IMR-90 (cell line): ENCODE results near the gene RALGAPA1. TPM values are rescaled to one million over a fixed set of nuclear protein-coding genes. Genes with fewer than 3 reads are reported as not detected.
"Not testable (repeated sequence)": the region's sequence is repeated elsewhere in the genome, so short reads cannot be mapped to it uniquely, and the experiment has no call there.

ENCODE experiments used
- ATAC-seq: fragments of 200-7000 bp; cut with Tn5 transposase; 2 replicates; pipeline ENCODE4 v1.9.1; 2020; ENCODE audit warnings: low read depth, mild to moderate bottlenecking, moderate library complexity
- BruUV-seq: library from RNA; stranded (reverse); fragments of 400-500 nt; replicated peaks from 2 replicates; lab custom pipeline; 2021; lab: Mats Ljungman, UMichigan
- CTCF ChIA-PET: fragments of 300-600 bp; formaldehyde crosslinking; extraction: SDS; loops from one replicate; lab custom pipeline; 2021; ENCODE audit warnings: antibody characterized with exemption; lab: Yijun Ruan, JAX
- POLR2A ChIA-PET: fragments of 300-600 bp; sonication (Branson Sonifier 250); formaldehyde crosslinking; loops from one replicate; lab custom pipeline; 2022; ENCODE audit warnings: antibody characterized with exemption; ENCODE audit not compliant: unreplicated experiment; lab: Charles Lee
- DNase-seq: peaks from one replicate; pipeline ENCODE4 v3.0.0; 2013
- H2AFZ ChIP-seq: replicated peaks from 2 replicates; pipeline ENCODE3; 2013; ENCODE audit warnings: low read length, mild to moderate bottlenecking; ENCODE audit not compliant: poor library complexity
- H2AK5ac ChIP-seq: 2 replicates; pipeline ENCODE4 v1.6.1; 2013; ENCODE audit warnings: low read depth, low read length, inconsistent platforms
- H2AK9ac ChIP-seq: replicated peaks from 2 replicates; pipeline ENCODE3; 2013; ENCODE audit warnings: mild to moderate bottlenecking, low read depth, low read length, moderate library complexity; ENCODE audit not compliant: poor library complexity
- H2BK120ac ChIP-seq: 2 replicates; pipeline ENCODE4 v1.6.1; 2013; ENCODE audit warnings: low read depth, low read length, inconsistent platforms
- H2BK15ac ChIP-seq: 3 replicates; pipeline ENCODE4 v1.6.1; 2013; ENCODE audit warnings: low read depth, low read length, inconsistent platforms
- H2BK20ac ChIP-seq: 2 replicates; pipeline ENCODE4 v1.6.1; 2013; ENCODE audit warnings: low read depth, mild to moderate bottlenecking, inconsistent platforms, low read length, moderate library complexity
- H2BK5ac ChIP-seq: 2 replicates; pipeline ENCODE4 v1.6.1; 2013; ENCODE audit warnings: mild to moderate bottlenecking, low read depth, low read length, inconsistent platforms; ENCODE audit not compliant: poor library complexity, severe bottlenecking
- H3K14ac ChIP-seq: replicated peaks from 2 replicates; pipeline ENCODE4 v1.6.1; 2013; ENCODE audit warnings: low read depth, low read length, inconsistent platforms
- H3K18ac ChIP-seq: 2 replicates; pipeline ENCODE4 v1.6.1; 2013; ENCODE audit warnings: low read depth, low read length, control low read depth
- H3K23ac ChIP-seq: 2 replicates; pipeline ENCODE4 v1.6.1; 2013; ENCODE audit warnings: low read depth, low read length, inconsistent platforms
- H3K27ac ChIP-seq: 2 replicates; pipeline ENCODE4 v1.5.1; 2013; ENCODE audit warnings: mild to moderate bottlenecking, control low read depth, low read length; ENCODE audit not compliant: insufficient read depth
- H3K27me3 ChIP-seq: 2 replicates; pipeline ENCODE4 v1.6.1; 2013; ENCODE audit warnings: low read length; ENCODE audit not compliant: control insufficient read depth, insufficient read depth
- H3K36me3 ChIP-seq: 2 replicates; pipeline ENCODE4 v1.6.1; 2013; ENCODE audit warnings: low read length, mixed read lengths; ENCODE audit not compliant: control insufficient read depth, insufficient read depth
- H3K4ac ChIP-seq: 2 replicates; pipeline ENCODE4 v1.6.1; 2013; ENCODE audit warnings: low read depth, low read length, inconsistent platforms
- H3K4me1 ChIP-seq: 2 replicates; pipeline ENCODE4 v1.6.1; 2013; ENCODE audit warnings: low read length, mixed read lengths; ENCODE audit not compliant: control insufficient read depth, insufficient read depth
- H3K4me2 ChIP-seq: 2 replicates; pipeline ENCODE4 v1.6.1; 2013; ENCODE audit warnings: low read depth, mild to moderate bottlenecking, control low read depth, low read length, moderate library complexity
- H3K4me3 ChIP-seq: 2 replicates; pipeline ENCODE4 v1.5.1; 2013; ENCODE audit warnings: low read depth, mild to moderate bottlenecking, control low read depth, low read length, moderate library complexity; ENCODE audit not compliant: insufficient read depth
- H3K56ac ChIP-seq: 2 replicates; pipeline ENCODE4 v1.6.1; 2013; ENCODE audit warnings: low read length, inconsistent platforms; ENCODE audit not compliant: insufficient read depth; ENCODE audit errors: extremely low read depth
- H3K79me1 ChIP-seq, 2 experiments: 2 replicates each; pipeline ENCODE4 v1.6.1; 2013; ENCODE audit warnings: low read length in 2 of 2, inconsistent platforms in 1 of 2, low read depth in 1 of 2
- H3K9ac ChIP-seq: 2 replicates; pipeline ENCODE4 v1.6.1; 2013; ENCODE audit warnings: low read depth, low read length, control low read depth
- H3K9me1 ChIP-seq: 2 replicates; pipeline ENCODE4 v1.6.1; 2013; ENCODE audit warnings: low read length, inconsistent platforms; ENCODE audit not compliant: insufficient read depth
- H3K9me3 ChIP-seq: 2 replicates; pipeline ENCODE4 v1.6.1; 2013; ENCODE audit warnings: low read length; ENCODE audit not compliant: control insufficient read depth, insufficient read depth
- H4K20me1 ChIP-seq: 2 replicates; pipeline ENCODE4 v1.6.1; 2013; ENCODE audit warnings: low read length, inconsistent platforms; ENCODE audit not compliant: insufficient read depth
- H4K5ac ChIP-seq: 2 replicates; pipeline ENCODE4 v1.6.1; 2013; ENCODE audit warnings: mild to moderate bottlenecking, low read depth, low read length, control low read depth
- H4K8ac ChIP-seq, 2 experiments: 2 replicates each; pipeline ENCODE4 v1.6.1; 2013; ENCODE audit warnings: low read depth in 2 of 2, low read length in 2 of 2, control low read depth in 1 of 2, inconsistent platforms in 1 of 2
- H4K91ac ChIP-seq: 2 replicates; pipeline ENCODE4 v1.6.1; 2013; ENCODE audit warnings: low read depth, low read length, inconsistent platforms; ENCODE audit not compliant: insufficient read depth
- WGBS, 2 experiments: methylation state at CpG; one replicate each; pipeline versions ENCODE4 v1.1.5 to v1.1.7; 2013; ENCODE audit warnings: missing lambda C conversion rate in 2 of 2; ENCODE audit not compliant: insufficient read length in 1 of 2; ENCODE audit errors: extremely low coverage in 2 of 2; 5-methylcytosine and 5-hydroxymethylcytosine counted together
- dilution Hi-C: fragments of 300-500 bp; cut with HindIII; formaldehyde crosslinking; loops from one replicate; pipeline ENCODE4 v1.14.3; 2018; ENCODE audit warnings: low sequenced_read_pairs; ENCODE audit not compliant: unreplicated experiment
- in situ Hi-C: fragments of 300-500 bp; cut with MboI; formaldehyde crosslinking; loops from 3 replicates; pipeline ENCODE4 v1.14.3; 2019; ENCODE audit warnings: low sequenced_read_pairs, inconsistent platforms, mixed read lengths
- intact Hi-C: fragments of 100-400 bp; cut with micrococcal nuclease; formaldehyde crosslinking; loops from 2 replicates; pipeline ENCODE4 v1.10.0; 2022
- polyA plus RNA-seq, 3 experiments: library from polyadenylated mRNA; depleted of rRNA; stranded (reverse); fragments of >200 nt; gene quantifications; 2 replicates each; pipeline ENCODE4 v1.2.3, GENCODE V29; 2012; ENCODE audit warnings: low replicate concordance in 1 of 3
- total RNA-seq: library from RNA; depleted of rRNA; stranded (reverse); fragments of >200 nt; gene quantifications from 2 replicates; pipeline ENCODE4 v1.2.3, GENCODE V29; 2012

The RALGAPA1 gene
- total and polyA plus RNA-seq, 2 of the 4 experiments (the other 2 are of a cell fraction), result 5.1 to 25.6 TPM

DNA sequence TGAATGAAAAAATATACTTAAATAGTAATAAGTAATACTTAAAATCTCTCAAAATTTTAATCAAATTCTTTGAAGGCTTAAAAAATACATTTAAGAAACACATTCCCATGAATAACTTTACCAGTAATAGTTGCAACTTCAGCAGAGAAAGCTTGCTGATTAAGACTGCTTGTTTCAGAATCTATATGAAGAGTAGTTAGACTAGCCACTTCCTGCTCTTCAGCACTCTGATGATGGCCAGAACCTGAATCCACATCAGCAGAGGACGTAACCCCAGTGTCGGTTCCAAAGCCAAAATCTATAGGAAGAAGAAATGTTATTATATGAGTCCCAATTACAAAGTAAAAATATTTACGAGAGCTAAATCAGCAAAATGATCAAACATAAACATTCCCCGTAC lies 125.4 kb downstream of the RALGAPA1 start:
- H3K4me2 ChIP-seq, H3K56ac ChIP-seq, POLR2A ChIA-PET, DNase-seq, H2BK120ac ChIP-seq, H3K4me1 ChIP-seq, H3K9me1 ChIP-seq, intact Hi-C loops, H4K5ac ChIP-seq, H3K79me1 ChIP-seq, H3K27ac ChIP-seq, H4K20me1 ChIP-seq, H2AFZ ChIP-seq, H3K4me3 ChIP-seq, H4K8ac ChIP-seq, H2BK20ac ChIP-seq, H3K23ac ChIP-seq, H2AK5ac ChIP-seq, H3K4ac ChIP-seq, H4K91ac ChIP-seq, H3K9me3 ChIP-seq, H3K18ac ChIP-seq, H2AK9ac ChIP-seq, H3K14ac ChIP-seq, BruUV-seq, H3K9ac ChIP-seq, H3K36me3 ChIP-seq, H2BK5ac ChIP-seq, H3K27me3 ChIP-seq, H2BK15ac ChIP-seq, ATAC-seq: not testable (repeated sequence)
- CTCF ChIA-PET, result interaction anchor here (1.5 kb wide), 1 partner anchor 134 kb away, joined by 5 read pairs; no protein-coding TSS in a partner anchor
- WGBS, 2 experiments, result no CpG with 5 or more reads among the region's 4 CpGs
- in situ Hi-C loops, result loop anchor here (10.0 kb wide), 2 partner anchors 259 to 539 kb away; no protein-coding TSS in a partner anchor
- dilution Hi-C loops, result loop anchor here (25.0 kb wide), 1 partner anchor 246 kb away; no protein-coding TSS in a partner anchor
